ENCODE measurements around the gene PDCD7. TPM values are rescaled to one million over a fixed set of nuclear protein-coding genes. Genes with fewer than 3 reads are reported as not detected.

The PDCD7 gene
- total and polyA plus RNA-seq, 2 of the 13 experiments (the other 11 are each of a cell fraction or from before 2014, with no cell fraction given): 10.1 to 14.7 TPM

DNA sequence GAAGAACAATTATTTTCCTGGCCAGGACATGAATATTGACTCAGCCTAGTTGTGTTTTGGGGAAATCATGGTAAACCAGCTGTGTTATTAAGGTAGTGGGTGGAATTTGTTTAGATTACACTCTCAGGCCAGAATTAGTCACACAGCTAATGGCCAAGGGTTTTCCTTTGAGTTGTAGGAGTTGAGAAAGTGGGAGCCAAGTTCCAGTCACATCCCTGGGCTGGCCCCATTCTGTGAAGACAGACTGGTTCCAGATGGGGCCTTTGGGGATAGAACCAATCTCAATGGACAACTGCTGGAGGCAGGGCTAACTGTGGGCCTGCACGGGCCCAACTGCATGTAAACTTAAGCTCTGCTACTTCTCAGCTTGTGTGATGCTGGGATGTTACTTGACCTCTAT, 64.4 kb downstream of the PDCD7 start:
- Histone ChIP-seq H3K36me3 (replicated peaks in 1 of 2; ENCODE audit: control insufficient read depth in 1 of 2, insufficient read depth in 2 of 2, low read length in 2 of 2) (no peaks in the 10 kb centered on the region), H3K9ac (ENCODE audit: insufficient read depth, low read depth, low read length) (no peak overlapping the region), H3K79me2 (ENCODE audit: insufficient read depth, low read length) (no peaks in the 10 kb centered on the region), H3K27ac (ENCODE audit: extremely low read length, insufficient read depth, low read length) (no peak overlapping the region), H4K20me1 (ENCODE audit: insufficient read depth, low read length) (no peaks in the 10 kb centered on the region), H3K4me1 (ENCODE audit: insufficient read depth, low read length) (peaks cover 25% of the 10 kb centered on the region; the same call in 1 of the 2 replicates), H3K4me3 (replicated peaks in 1 of 3; ENCODE audit: insufficient read depth in 1 of 3, low read depth in 2 of 3, low read length in 3 of 3) (no peak overlapping the region), H3K4me2 (ENCODE audit: low read depth, low read length) (no peak overlapping the region), H2AFZ (ENCODE audit: low read length) (no peak overlapping the region), H3K27me3 (ENCODE audit: control insufficient read depth in 1 of 2, insufficient read depth in 2 of 2, low read length in 2 of 2) (peaks cover 1 to 17% of the 10 kb centered on the region in 2 experiments; a peak in 4 of 5 replicates), H3K9me3 (ENCODE audit: low read length) (no peaks in the 10 kb centered on the region)
- DNase-seq (ENCODE audit: low spot score): no peak
- intact Hi-C loops (cut with micrococcal nuclease; ENCODE audit: unreplicated experiment): no loop called here
- no TSS peak for BruUV-seq (replicated peaks)
- in situ Hi-C loops (cut with HindIII; ENCODE audit: extremely low pct_ligation_motif_present, low pct_unique_long_range_greater_than_20kb): no loop called here
- FAIRE-seq: no peak
- TF ChIP-seq SIN3A (IDR thresholded peaks at IDR 0.05; ENCODE audit: borderline replicate concordance, low read depth, low read length) (no peak), THYN1 (CRISPR knock-in tag; IDR thresholded peaks at IDR 0.05; ENCODE audit: borderline replicate concordance, low read depth) (no peak), ZNF296 (CRISPR knock-in tag; conservative IDR thresholded peaks at IDR 0.05) (no peak), HDAC2 (CRISPR knock-in tag; IDR thresholded peaks at IDR 0.05) (no peak), NFIC (IDR thresholded peaks at IDR 0.05; ENCODE audit: low read length) (no peak), WIZ (CRISPR knock-in tag; IDR thresholded peaks at IDR 0.05) (no peak), FOSL1 (CRISPR knock-in tag; IDR thresholded peaks at IDR 0.05; ENCODE audit: borderline replicate concordance) (no peak)
- no CpG with 5 or more reads among the region's 1 CpG for WGBS (ENCODE audit: low lambda C conversion rate)
- CTCF ChIA-PET (ENCODE audit: low intra/inter-chr PET ratio, low total read pairs): no interaction called here
- ATAC-seq: no peak
- POLR2A ChIA-PET: interaction anchor here (1.5 kb wide), 1 partner anchor 11 kb away, joined by 6 read pairs; no protein-coding TSS in a partner anchor

DNA sequence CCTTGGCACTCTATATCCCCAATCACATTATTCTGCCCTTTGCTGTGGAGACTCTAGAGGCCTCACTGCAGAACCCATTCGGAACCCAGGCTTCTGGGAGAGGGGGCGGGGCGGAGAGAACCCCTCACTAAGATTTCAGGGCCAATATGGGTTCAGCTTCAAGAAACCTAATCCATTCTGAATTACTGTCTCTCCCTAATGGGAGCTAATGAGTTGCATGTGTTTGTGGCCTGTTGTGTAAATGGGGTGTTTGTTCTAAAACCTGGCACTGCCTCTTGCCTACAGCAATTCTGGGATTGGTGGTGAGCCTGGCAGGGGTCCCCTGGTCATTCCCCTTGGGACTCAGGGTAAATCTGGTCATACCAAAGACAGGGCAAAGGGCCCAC, 65.2 kb downstream of the PDCD7 start:
- no peak overlapping the region for H3K9ac ChIP-seq (ENCODE audit: insufficient read depth, low read depth, low read length)
- ATAC-seq: no peak
- FAIRE-seq: no peak
- H3K4me1 ChIP-seq (ENCODE audit: insufficient read depth, low read length): peaks cover 28% of the 10 kb centered on the region; the same call in 1 of the 2 replicates
- H3K79me2 ChIP-seq (ENCODE audit: insufficient read depth, low read length): no peaks in the 10 kb centered on the region
- no peak for TF ChIP-seq ZNF441 (CRISPR knock-in tag; IDR thresholded peaks at IDR 0.05; ENCODE audit: borderline replicate concordance)
- no peak for TF ChIP-seq ELF1 (CRISPR knock-in tag; IDR thresholded peaks at IDR 0.05)
- TF ChIP-seq SIN3B (IDR thresholded peaks at IDR 0.05; ENCODE audit: low read length): no peak
- WGBS (ENCODE audit: low lambda C conversion rate): 75% methylated on average over 3 of the region's 3 CpGs
- no peak for DNase-seq (ENCODE audit: low spot score)
- CTCF ChIA-PET (ENCODE audit: low intra/inter-chr PET ratio, low total read pairs): no interaction called here
- H3K4me2 ChIP-seq (ENCODE audit: low read depth, low read length): no peak overlapping the region
- H2AFZ ChIP-seq (ENCODE audit: low read length): no peak overlapping the region
- intact Hi-C loops (cut with micrococcal nuclease; ENCODE audit: unreplicated experiment) (no loop called here), in situ Hi-C loops (cut with HindIII; ENCODE audit: extremely low pct_ligation_motif_present, low pct_unique_long_range_greater_than_20kb) (no loop called here)
- no peaks in the 10 kb centered on the region for H3K36me3 ChIP-seq (replicated peaks in 1 of 2; ENCODE audit: control insufficient read depth in 1 of 2, insufficient read depth in 2 of 2, low read length in 2 of 2)
- H3K27me3 ChIP-seq (ENCODE audit: control insufficient read depth in 1 of 2, insufficient read depth in 2 of 2, low read length in 2 of 2): peaks cover 1 to 19% of the 10 kb centered on the region in 2 experiments; a peak in 4 of 5 replicates
- BruUV-seq (replicated peaks): no TSS peak
- POLR2A ChIA-PET: no interaction called here
- no peaks in the 10 kb centered on the region for H3K9me3 ChIP-seq (ENCODE audit: low read length)
- no peak overlapping the region for H3K27ac ChIP-seq (ENCODE audit: extremely low read length, insufficient read depth, low read length)
- H4K20me1 ChIP-seq (ENCODE audit: insufficient read depth, low read length): no peaks in the 10 kb centered on the region
- H3K4me3 ChIP-seq (replicated peaks in 1 of 3; ENCODE audit: insufficient read depth in 1 of 3, low read depth in 2 of 3, low read length in 3 of 3): no peak overlapping the region

Data from HepG2 (cell line).